HepG2 (cell line): Measurements from ENCODE around the gene UEVLD. TPM values are rescaled to one million over a fixed set of nuclear protein-coding genes. Genes with fewer than 3 reads are reported as not detected.

Experiments
- XRCC5 ChIP-seq: fragments of 200-400 bp; formaldehyde crosslinking; optimal IDR thresholded peaks from 2 replicates; pipeline ENCODE3; 2017; ENCODE audit warnings: mild to moderate bottlenecking, low read length
- ZNF382 ChIP-seq: sonication (generic); formaldehyde crosslinking; IDR thresholded peaks from 2 replicates; pipeline ENCODE4 v1.5.0; 2020; ENCODE audit warnings: missing genetic modification reagents, mild to moderate bottlenecking, borderline replicate concordance
- ZNF468 ChIP-seq: sonication (generic); formaldehyde crosslinking; IDR thresholded peaks from 2 replicates; pipeline ENCODE4 v1.8.0; 2022; ENCODE audit warnings: mild to moderate bottlenecking, moderate library complexity, missing genetic modification reagents
- ZNF558 ChIP-seq: sonication (generic); formaldehyde crosslinking; IDR thresholded peaks from 2 replicates; pipeline ENCODE4 v1.9.0; 2022; ENCODE audit warnings: mild to moderate bottlenecking, missing genetic modification reagents, borderline replicate concordance
- polyA plus RNA-seq, 8 experiments: library from polyadenylated mRNA; depleted of rRNA in 3 of 8; stranded (reverse) in 7 of 8; unstranded in 1 of 8; fragments of >200 nt; fragmentation: Illumina TruSeq in 4 of 8; extraction: Trizol in 4 of 8; gene quantifications; 2 replicates each; pipeline versions ENCODE4 v1.2.1 to v1.2.3, GENCODE V29; 2011 to 2016; ENCODE audit warnings: low read depth in 4 of 8, missing spikeins in 1 of 8, mixed read lengths in 1 of 8; ENCODE audit not compliant: insufficient read depth in 1 of 8
- total RNA-seq, 5 experiments: library from RNA; depleted of rRNA; stranded (reverse); fragments of >200 nt; fragmentation: Illumina TruSeq; extraction: Trizol; gene quantifications; 2 replicates each; pipeline ENCODE4 v1.2.3, GENCODE V29; 2016; ENCODE audit warnings: low read depth in 1 of 5
- TF ChIP-seq, protein P1 (sequence below): sonication (generic); formaldehyde crosslinking; IDR thresholded peaks from 2 replicates; pipeline ENCODE4 v1.5.0; 2020; ENCODE audit warnings: mild to moderate bottlenecking, missing genetic modification reagents, borderline replicate concordance
- TF ChIP-seq, protein P2 (sequence below): sonication (generic); formaldehyde crosslinking; IDR thresholded peaks from 2 replicates; pipeline ENCODE4 v1.4.0; 2020; ENCODE audit warnings: mild to moderate bottlenecking, missing genetic modification reagents
- TF ChIP-seq, protein P3 (sequence below): sonication (generic); formaldehyde crosslinking; IDR thresholded peaks from 2 replicates; pipeline ENCODE4 v1.4.0; 2020; ENCODE audit warnings: missing genetic modification reagents

UEVLD gene
- total and polyA plus RNA-seq, 2 of the 13 experiments (the other 11 are each of a cell fraction or from before 2014, with no cell fraction given): 5.7 to 13.7 TPM

DNA sequence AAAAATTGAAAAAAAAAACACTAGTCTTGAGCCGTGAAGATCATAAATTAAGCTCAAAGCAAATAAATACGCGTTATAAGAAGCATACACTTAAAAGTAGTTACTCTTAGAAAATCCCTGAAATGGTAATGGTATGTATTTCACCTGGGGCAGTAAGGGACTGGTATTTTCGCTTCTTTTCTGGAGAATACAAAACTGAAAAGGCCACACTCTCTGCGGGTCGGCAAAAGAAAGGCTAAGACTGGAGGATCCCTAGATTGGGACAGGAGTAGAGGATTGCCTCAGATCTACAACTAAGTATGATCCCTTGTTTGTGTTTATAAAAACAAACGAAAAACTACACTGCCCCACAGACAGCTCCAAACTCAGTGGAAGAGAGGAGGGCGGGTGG, 62.4 kb downstream of the UEVLD start (continued):
- TF ChIP-seq, protein P1, sequence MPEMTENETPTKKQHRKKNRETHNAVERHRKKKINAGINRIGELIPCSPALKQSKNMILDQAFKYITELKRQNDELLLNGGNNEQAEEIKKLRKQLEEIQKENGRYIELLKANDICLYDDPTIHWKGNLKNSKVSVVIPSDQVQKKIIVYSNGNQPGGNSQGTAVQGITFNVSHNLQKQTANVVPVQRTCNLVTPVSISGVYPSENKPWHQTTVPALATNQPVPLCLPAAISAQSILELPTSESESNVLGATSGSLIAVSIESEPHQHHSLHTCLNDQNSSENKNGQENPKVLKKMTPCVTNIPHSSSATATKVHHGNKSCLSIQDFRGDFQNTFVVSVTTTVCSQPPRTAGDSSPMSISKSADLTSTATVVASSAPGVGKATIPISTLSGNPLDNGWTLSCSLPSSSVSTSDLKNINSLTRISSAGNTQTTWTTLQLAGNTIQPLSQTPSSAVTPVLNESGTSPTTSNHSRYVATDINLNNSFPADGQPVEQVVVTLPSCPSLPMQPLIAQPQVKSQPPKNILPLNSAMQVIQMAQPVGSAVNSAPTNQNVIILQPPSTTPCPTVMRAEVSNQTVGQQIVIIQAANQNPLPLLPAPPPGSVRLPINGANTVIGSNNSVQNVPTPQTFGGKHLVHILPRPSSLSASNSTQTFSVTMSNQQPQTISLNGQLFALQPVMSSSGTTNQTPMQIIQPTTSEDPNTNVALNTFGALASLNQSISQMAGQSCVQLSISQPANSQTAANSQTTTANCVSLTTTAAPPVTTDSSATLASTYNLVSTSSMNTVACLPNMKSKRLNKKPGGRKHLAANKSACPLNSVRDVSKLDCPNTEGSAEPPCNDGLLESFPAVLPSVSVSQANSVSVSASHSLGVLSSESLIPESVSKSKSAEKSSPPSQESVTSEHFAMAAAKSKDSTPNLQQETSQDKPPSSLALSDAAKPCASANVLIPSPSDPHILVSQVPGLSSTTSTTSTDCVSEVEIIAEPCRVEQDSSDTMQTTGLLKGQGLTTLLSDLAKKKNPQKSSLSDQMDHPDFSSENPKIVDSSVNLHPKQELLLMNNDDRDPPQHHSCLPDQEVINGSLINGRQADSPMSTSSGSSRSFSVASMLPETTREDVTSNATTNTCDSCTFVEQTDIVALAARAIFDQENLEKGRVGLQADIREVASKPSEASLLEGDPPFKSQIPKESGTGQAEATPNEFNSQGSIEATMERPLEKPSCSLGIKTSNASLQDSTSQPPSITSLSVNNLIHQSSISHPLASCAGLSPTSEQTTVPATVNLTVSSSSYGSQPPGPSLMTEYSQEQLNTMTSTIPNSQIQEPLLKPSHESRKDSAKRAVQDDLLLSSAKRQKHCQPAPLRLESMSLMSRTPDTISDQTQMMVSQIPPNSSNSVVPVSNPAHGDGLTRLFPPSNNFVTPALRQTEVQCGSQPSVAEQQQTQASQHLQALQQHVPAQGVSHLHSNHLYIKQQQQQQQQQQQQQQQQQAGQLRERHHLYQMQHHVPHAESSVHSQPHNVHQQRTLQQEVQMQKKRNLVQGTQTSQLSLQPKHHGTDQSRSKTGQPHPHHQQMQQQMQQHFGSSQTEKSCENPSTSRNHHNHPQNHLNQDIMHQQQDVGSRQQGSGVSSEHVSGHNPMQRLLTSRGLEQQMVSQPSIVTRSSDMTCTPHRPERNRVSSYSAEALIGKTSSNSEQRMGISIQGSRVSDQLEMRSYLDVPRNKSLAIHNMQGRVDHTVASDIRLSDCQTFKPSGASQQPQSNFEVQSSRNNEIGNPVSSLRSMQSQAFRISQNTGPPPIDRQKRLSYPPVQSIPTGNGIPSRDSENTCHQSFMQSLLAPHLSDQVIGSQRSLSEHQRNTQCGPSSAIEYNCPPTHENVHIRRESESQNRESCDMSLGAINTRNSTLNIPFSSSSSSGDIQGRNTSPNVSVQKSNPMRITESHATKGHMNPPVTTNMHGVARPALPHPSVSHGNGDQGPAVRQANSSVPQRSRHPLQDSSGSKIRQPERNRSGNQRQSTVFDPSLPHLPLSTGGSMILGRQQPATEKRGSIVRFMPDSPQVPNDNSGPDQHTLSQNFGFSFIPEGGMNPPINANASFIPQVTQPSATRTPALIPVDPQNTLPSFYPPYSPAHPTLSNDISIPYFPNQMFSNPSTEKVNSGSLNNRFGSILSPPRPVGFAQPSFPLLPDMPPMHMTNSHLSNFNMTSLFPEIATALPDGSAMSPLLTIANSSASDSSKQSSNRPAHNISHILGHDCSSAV (CRISPR knock-in tag): 0 out of 2 replicates have a peak, but pooled peaks have one; percentile 15
- no peak for TF ChIP-seq XRCC5
- TF ChIP-seq, protein P2, sequence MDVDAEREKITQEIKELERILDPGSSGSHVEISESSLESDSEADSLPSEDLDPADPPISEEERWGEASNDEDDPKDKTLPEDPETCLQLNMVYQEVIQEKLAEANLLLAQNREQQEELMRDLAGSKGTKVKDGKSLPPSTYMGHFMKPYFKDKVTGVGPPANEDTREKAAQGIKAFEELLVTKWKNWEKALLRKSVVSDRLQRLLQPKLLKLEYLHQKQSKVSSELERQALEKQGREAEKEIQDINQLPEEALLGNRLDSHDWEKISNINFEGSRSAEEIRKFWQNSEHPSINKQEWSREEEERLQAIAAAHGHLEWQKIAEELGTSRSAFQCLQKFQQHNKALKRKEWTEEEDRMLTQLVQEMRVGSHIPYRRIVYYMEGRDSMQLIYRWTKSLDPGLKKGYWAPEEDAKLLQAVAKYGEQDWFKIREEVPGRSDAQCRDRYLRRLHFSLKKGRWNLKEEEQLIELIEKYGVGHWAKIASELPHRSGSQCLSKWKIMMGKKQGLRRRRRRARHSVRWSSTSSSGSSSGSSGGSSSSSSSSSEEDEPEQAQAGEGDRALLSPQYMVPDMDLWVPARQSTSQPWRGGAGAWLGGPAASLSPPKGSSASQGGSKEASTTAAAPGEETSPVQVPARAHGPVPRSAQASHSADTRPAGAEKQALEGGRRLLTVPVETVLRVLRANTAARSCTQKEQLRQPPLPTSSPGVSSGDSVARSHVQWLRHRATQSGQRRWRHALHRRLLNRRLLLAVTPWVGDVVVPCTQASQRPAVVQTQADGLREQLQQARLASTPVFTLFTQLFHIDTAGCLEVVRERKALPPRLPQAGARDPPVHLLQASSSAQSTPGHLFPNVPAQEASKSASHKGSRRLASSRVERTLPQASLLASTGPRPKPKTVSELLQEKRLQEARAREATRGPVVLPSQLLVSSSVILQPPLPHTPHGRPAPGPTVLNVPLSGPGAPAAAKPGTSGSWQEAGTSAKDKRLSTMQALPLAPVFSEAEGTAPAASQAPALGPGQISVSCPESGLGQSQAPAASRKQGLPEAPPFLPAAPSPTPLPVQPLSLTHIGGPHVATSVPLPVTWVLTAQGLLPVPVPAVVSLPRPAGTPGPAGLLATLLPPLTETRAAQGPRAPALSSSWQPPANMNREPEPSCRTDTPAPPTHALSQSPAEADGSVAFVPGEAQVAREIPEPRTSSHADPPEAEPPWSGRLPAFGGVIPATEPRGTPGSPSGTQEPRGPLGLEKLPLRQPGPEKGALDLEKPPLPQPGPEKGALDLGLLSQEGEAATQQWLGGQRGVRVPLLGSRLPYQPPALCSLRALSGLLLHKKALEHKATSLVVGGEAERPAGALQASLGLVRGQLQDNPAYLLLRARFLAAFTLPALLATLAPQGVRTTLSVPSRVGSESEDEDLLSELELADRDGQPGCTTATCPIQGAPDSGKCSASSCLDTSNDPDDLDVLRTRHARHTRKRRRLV: no peak
- no peak for TF ChIP-seq ZNF382
- TF ChIP-seq, protein P3, sequence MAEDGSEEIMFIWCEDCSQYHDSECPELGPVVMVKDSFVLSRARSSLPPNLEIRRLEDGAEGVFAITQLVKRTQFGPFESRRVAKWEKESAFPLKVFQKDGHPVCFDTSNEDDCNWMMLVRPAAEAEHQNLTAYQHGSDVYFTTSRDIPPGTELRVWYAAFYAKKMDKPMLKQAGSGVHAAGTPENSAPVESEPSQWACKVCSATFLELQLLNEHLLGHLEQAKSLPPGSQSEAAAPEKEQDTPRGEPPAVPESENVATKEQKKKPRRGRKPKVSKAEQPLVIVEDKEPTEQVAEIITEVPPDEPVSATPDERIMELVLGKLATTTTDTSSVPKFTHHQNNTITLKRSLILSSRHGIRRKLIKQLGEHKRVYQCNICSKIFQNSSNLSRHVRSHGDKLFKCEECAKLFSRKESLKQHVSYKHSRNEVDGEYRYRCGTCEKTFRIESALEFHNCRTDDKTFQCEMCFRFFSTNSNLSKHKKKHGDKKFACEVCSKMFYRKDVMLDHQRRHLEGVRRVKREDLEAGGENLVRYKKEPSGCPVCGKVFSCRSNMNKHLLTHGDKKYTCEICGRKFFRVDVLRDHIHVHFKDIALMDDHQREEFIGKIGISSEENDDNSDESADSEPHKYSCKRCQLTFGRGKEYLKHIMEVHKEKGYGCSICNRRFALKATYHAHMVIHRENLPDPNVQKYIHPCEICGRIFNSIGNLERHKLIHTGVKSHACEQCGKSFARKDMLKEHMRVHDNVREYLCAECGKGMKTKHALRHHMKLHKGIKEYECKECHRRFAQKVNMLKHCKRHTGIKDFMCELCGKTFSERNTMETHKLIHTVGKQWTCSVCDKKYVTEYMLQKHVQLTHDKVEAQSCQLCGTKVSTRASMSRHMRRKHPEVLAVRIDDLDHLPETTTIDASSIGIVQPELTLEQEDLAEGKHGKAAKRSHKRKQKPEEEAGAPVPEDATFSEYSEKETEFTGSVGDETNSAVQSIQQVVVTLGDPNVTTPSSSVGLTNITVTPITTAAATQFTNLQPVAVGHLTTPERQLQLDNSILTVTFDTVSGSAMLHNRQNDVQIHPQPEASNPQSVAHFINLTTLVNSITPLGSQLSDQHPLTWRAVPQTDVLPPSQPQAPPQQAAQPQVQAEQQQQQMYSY (CRISPR knock-in tag): no peak
- TF ChIP-seq ZNF558 (CRISPR knock-in tag): 0 out of 2 replicates have a peak, but pooled peaks have one; percentile 21
- TF ChIP-seq ZNF468: no peak
